CD4-positive, alpha-beta T cell treated with Interleukin-17A for 1 hour (primary cell): ENCODE data around the gene OPCML.

Experiments
- DNase-seq: peaks from one replicate; pipeline ENCODE4 v3.0.0-alpha.2; 2020

OPCML gene

GRCh38 chr11:132910011-132910760, 622.1 kb downstream of the OPCML start:
- DNase-seq, result no peak

- no peak for DNase-seq
These were observed 623.2 kb downstream of the OPCML start for GRCh38 chr11:132909021-132909606.

DNA sequence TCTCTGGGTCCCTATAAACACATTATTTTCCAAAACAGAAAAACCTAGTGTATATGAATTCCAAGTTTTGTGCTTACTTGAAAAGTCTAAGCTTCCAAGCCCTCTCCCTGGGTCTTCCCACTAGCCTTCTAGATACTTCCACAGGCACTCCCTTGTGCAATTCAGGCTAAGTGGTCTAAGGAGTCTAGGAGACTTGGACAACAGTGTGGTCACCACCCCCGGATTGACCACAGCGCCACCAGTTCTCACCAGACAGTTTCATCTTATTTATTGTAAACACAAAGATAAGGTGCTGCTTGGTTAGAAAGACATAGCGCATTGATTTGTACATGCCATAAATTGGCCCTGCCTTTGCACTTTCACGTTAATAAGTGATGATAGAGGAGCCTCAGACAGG, 623.9 kb downstream of the OPCML start:
- no peak for DNase-seq

DNA sequence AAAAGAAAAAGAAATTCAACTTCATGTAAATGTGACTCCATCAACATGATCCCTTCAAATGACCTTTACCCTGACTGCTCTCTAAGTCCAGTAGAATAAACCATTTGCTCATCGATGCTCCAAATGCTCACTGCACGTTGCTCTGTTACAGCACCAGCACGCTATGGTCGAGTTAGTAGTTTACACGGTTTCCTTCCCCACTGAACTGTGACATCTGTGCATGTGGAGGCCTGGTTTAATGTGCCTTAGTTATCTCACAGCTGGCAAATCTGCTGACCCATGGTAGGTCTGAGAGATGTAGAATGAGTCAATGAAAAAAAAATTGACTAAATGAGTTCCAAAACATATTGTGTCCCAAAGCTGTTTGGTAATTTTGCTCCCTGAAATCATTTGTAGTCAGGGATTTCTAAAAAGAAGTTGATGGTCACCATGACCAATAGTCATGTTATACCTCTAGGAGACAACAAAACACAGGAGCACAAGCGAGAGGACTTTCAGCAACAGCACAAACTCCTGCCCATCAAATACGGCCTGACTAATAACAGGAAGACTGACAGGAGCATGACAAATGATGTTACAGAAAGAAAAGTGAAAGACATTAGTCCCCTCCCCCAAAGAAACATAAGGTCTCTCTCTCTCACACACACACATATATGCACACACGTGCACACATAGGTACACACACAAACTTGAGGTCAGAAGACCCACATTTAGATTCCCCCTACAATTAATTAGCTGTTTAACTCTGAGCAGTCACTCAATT, 624.5 kb downstream of the OPCML start:
- DNase-seq, result no peak

GRCh38 chr11:132904607-132905006, 627.7 kb downstream of the OPCML start:
- DNase-seq, result no peak

GRCh38 chr11:132904091-132904490, 628.2 kb downstream of the OPCML start:
- DNase-seq, result no peak

GRCh38 chr11:132901638-132902471, 630.4 kb downstream of the OPCML start:
- no peak for DNase-seq

DNA sequence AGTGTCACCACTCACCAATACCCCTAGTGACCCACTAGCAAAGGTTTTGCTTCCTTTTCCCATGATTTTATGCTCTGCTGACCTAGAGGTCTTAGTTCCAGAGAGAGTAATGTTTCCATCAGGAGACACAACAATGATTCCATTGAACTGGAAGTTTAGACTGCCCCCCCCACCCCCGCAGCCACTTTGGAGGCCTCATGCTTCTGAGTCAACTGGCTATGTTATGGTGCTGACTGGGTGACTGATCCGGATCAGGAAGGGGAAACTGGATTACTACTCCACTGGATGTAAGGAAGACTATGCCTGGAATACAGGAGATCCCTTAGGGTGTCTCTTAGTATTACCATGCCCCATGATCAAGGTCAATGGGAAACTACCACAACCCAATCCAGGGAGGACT, 633.6 kb downstream of the OPCML start:
- DNase-seq, result no peak

- no peak for DNase-seq
These were observed 634.3 kb downstream of the OPCML start for GRCh38 chr11:132898021-132898420.

- DNase-seq, result no peak
These were observed 637.0 kb downstream of the OPCML start for GRCh38 chr11:132895340-132895739.

DNA sequence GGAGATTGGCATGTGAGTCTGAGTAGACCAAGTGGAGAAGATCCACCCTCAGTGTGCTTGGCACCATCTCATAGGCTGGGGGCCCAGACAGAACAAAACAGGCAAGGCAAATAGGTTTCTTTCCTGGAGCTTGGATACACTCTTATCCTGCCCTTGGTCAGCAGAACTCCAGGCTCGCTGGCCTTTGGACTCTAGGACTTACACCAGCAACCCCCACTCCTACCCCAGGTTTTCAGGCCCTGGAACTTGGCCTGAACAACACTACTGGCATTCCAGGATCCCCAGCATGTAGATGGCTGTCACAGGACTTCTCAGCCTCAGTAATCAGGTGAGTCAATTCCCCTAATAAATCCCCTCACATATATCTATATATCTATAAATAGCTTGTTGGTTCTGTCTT, 637.7 kb downstream of the OPCML start:
- DNase-seq, result no peak

DNA sequence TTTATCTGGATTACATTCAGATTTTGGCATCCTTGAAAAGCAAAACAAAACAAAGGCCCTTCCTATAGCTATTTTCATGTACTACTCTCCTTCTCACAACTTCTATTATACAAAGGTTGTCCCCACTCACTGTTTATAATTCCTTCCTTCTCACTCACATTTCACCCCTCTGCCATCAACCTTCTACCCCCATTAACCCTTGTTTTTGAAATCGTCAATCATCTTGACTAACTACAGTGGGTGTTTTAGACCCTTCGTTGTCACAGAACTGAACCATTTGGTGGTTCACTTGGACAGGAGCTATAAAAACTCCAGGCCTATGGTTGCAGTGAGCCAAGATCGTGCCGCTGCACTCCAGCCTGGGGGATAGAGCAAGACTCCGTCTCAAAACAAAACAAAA, 639.4 kb downstream of the OPCML start:
- no peak for DNase-seq

GRCh38 chr11:132888226-132888625, 644.1 kb downstream of the OPCML start:
- DNase-seq, result no peak

GRCh38 chr11:132886335-132886734, 646.0 kb downstream of the OPCML start:
- no peak for DNase-seq

- no peak for DNase-seq
These were observed 649.1 kb downstream of the OPCML start for GRCh38 chr11:132883241-132883640.

DNA sequence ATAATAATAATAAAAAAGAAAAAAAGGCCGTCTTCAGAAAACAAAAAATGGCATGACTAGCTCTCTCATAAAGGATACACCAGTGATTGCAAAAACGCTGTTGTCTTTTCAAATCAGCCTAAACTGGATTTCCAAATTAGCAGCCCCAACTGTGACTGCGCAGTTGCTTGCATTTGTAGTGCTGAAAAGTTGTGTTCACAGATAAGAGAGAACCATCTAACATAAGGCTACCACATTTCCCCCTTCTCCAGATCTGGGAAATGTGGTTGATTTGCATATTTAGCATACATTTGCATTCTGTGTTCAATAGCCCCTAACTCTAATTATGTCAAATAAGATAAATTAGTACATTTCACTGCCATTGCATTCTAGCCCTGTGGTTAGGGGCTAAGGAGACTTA, 650.7 kb downstream of the OPCML start:
- no peak for DNase-seq

DNA sequence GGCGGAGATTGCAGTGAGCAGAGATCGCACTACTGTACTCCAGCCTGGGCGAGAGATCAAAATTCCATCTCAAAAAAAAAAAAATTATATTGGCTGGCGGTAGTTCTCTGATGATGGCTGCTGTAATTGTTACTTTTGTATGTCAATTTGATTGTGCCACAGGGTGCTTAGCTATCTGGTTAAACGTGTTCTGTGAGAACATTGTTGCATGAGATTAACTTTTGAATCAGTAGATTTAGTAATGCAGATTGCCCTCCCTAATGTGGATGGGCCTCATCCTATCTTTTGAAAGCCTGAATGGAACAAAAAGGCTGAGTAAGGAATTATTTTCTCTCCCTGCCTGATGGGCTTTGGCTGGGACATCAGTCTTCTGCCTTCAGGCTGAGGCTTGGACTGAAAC, 654.2 kb downstream of the OPCML start:
- no peak for DNase-seq

DNA sequence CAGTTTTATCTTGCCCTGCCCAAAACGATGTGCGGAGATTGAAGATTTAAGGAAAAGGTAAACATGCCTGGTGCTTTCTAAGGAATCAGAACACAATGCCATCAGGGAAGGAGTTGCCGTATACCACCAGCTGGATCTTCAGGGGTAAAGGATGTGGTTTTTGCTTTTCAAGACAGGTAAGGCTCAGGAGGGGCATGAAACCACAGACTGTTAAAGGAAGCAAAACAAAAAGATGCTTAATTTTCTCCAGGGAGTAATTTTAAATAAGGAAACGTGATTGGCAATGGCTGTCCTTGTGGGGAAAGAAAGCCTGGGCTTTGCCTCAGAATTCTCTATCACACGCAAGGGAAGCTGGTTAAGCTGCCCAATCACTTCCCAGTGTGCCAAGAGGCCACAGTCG, 655.6 kb downstream of the OPCML start:
- no peak for DNase-seq

- DNase-seq, result no peak
These were observed 656.1 kb downstream of the OPCML start for GRCh38 chr11:132876239-132876638.

DNA sequence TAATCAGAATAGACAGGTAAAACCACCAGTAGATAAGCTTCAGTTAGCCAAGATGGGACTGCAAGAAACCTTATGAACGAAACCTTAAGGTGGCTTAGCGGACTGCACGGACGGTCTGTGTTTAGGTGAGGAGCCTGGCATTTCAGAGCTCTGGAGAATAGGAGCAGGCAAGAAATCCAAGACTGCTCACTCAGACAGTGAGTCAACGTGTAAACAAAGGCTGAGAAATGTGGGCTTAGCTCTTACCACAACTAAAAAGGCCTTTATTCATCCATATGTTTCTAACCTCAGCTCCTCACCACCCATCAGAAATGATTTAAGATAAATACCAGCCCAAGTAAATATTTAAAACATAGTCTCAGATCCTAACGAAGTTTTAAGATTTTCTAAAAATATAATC, 657.7 kb downstream of the OPCML start:
- no peak for DNase-seq

- DNase-seq, result no peak
These were observed 658.5 kb downstream of the OPCML start for GRCh38 chr11:132873841-132874240.

DNA sequence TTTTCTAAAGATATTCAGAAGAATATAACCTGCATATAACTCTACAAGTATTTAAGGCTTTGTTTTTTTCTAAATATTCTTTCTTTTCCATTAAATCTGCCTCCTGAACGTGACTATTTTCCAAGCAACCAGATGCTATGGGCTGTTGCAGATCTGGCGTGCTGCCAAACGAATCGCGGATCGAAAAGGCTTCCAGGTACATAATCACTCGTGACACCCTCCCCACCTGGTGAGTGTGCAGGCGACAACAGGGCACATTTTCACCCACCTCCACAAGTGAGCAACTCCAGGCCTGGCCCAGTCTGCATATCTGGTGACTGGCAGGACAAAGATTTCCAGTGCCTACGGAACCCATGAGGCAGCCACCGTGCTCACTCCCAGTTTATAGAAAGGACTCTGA, 660.1 kb downstream of the OPCML start:
- no peak for DNase-seq
